ENCODE data around the gene HHIPL1.

DNA sequence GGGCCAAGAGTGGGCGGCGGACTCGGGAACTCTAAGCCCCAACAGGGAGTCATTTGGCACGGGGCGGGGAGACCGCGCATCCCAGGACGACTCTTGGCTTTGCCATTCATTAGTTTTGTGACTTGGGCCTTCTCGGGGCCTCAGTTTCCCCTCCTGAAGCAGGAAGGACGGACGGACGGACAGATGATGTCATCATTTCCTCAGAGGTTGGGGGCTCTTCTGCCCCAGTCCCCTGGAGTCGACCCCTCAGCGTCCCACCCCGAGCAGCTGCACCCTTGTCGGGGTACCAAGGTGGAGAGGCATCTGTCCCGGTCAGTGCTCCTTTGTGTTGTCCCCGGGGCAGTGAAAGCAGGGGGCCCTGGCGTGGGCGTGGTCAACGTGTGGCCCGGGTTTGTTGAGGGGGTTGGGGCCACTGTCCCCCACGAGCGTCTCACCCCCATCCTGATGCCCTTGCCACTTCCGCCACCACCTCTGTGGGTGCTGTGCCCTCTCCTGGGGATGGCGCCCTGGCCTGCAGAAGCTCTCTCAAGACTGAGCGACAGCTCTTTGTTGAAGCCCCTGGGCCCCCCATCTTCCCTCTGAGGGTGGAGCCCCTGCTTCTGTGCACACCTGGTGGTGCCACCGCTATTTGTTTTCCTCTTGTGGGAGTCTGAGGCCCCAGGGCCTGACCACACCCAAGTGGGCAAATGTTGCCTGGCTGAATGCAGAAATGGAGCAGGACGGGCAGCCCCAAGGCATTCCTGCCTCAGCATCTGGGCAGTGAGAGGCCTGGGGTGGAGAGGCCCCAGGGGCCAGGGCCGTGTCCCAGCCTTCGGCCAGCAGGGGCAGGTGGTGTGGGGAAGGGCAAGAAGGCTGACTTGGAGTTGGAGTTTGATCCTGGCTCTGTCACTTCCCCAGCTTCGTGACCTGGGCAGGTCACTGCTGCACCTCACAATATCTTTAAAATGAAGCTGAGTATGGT is 896 bp downstream of the HHIPL1 start:
- TF ChIP-seq, protein P1, sequence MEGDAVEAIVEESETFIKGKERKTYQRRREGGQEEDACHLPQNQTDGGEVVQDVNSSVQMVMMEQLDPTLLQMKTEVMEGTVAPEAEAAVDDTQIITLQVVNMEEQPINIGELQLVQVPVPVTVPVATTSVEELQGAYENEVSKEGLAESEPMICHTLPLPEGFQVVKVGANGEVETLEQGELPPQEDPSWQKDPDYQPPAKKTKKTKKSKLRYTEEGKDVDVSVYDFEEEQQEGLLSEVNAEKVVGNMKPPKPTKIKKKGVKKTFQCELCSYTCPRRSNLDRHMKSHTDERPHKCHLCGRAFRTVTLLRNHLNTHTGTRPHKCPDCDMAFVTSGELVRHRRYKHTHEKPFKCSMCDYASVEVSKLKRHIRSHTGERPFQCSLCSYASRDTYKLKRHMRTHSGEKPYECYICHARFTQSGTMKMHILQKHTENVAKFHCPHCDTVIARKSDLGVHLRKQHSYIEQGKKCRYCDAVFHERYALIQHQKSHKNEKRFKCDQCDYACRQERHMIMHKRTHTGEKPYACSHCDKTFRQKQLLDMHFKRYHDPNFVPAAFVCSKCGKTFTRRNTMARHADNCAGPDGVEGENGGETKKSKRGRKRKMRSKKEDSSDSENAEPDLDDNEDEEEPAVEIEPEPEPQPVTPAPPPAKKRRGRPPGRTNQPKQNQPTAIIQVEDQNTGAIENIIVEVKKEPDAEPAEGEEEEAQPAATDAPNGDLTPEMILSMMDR (conservative IDR thresholded peaks at IDR 0.05; ENCODE audit: low read length) = no peak
- no peak for TF ChIP-seq EZH2phosphoT487 (IDR thresholded peaks at IDR 0.05; ENCODE audit: borderline replicate concordance)

Data from Loucy (cell line).